ENCODE measurements around the gene P3H2. TPM values are rescaled to one million over a fixed set of nuclear protein-coding genes. Genes with fewer than 3 reads are reported as not detected.
A peak's percentile ranks its signal among the peaks of the same experiment; 100 is the strongest.

The P3H2 gene
- polyA plus RNA-seq, 1 experiment = 32.6 TPM

- ChIA-PET POLR2A (no interaction called here), CTCF (interaction anchor here (0.7 to 4.0 kb wide), 3 partner anchors 16 to 219 kb away, joined by 3 to 17 read pairs (median 6); no protein-coding TSS in a partner anchor)
- no peaks in the 10 kb centered on the region for H3K27me3 ChIP-seq (ENCODE audit: control insufficient read depth, insufficient read depth, low read length)
- DNase-seq (ENCODE audit: low read depth, low spot score) = no peak
- no peak overlapping the region for H3K4me3 ChIP-seq (ENCODE audit: low read depth, low read length)
- H3K27ac ChIP-seq (ENCODE audit: low read depth, low read length) = no peak overlapping the region
- TF ChIP-seq, protein P1, sequence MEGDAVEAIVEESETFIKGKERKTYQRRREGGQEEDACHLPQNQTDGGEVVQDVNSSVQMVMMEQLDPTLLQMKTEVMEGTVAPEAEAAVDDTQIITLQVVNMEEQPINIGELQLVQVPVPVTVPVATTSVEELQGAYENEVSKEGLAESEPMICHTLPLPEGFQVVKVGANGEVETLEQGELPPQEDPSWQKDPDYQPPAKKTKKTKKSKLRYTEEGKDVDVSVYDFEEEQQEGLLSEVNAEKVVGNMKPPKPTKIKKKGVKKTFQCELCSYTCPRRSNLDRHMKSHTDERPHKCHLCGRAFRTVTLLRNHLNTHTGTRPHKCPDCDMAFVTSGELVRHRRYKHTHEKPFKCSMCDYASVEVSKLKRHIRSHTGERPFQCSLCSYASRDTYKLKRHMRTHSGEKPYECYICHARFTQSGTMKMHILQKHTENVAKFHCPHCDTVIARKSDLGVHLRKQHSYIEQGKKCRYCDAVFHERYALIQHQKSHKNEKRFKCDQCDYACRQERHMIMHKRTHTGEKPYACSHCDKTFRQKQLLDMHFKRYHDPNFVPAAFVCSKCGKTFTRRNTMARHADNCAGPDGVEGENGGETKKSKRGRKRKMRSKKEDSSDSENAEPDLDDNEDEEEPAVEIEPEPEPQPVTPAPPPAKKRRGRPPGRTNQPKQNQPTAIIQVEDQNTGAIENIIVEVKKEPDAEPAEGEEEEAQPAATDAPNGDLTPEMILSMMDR (IDR thresholded peaks at IDR 0.05; ENCODE audit: low read depth, low read length) = no peak
- no peaks in the 10 kb centered on the region for H3K9me3 ChIP-seq (ENCODE audit: control insufficient read depth, insufficient read depth, low read length)
Observed at GRCh38 chr3:189983612-189984011, 137.1 kb downstream of the P3H2 start.

DNA sequence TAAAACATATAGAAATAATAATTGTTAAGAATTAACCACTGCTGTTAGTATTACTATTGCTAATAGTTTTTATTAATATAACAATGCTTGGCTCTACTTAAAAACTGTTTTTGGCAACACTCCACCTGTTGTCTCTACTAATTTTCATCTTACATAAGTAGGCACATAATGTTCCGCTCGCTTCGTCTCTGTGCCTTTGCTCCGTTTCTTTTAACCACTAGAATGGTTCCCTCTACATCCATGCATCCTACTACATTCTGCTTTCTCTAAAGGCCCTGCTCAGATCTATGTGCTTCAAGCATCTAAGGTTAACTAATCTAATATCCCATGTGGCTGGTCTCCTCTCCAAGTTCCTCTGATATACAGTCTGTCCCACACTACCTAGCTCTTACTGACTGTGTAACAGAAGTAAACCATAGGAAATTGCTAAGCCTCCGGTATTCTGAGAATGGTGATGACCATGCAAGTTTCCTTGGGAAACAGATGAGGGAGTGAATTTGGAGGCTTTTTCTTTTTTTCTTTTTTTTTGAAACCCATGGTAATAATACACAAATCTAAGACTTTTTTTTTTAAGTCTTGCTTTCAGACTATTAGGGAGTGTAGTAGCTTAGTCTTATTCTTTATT is 138.3 kb downstream of the P3H2 start:
- Histone ChIP-seq H3K9me3 (ENCODE audit: control insufficient read depth, insufficient read depth, low read length) (no peaks in the 10 kb centered on the region), H3K4me3 (ENCODE audit: low read depth, low read length) (no peak overlapping the region), H3K27me3 (ENCODE audit: control insufficient read depth, insufficient read depth, low read length) (no peaks in the 10 kb centered on the region), H3K27ac (ENCODE audit: low read depth, low read length) (no peak overlapping the region)
- DNase-seq (ENCODE audit: low read depth, low spot score) = no peak
- TF ChIP-seq, protein P1 (IDR thresholded peaks at IDR 0.05; ENCODE audit: low read depth, low read length) = no peak
- ChIA-PET CTCF (interaction anchor here (0.6 to 4.0 kb wide), 7 partner anchors 15 to 714 kb away, joined by 3 to 17 read pairs (median 4); partner anchors contain the start of gene P3H2), POLR2A (interaction anchor here (0.6 to 1.4 kb wide), 2 partner anchors 22 to 110 kb away, joined by 3 to 7 read pairs; no protein-coding TSS in a partner anchor)

GRCh38 chr3:189981668-189982067 is 139.0 kb downstream of the P3H2 start:
- TF ChIP-seq, protein P1 (IDR thresholded peaks at IDR 0.05; ENCODE audit: low read depth, low read length) = no peak
- DNase-seq (ENCODE audit: low read depth, low spot score) = peak; percentile 76
- H3K27me3 ChIP-seq (ENCODE audit: control insufficient read depth, insufficient read depth, low read length) = no peaks in the 10 kb centered on the region
- H3K27ac ChIP-seq (ENCODE audit: low read depth, low read length) = peak overlapping the region; percentile 40
- ChIA-PET CTCF (interaction anchor here (1.0 to 4.0 kb wide), 5 partner anchors 14 to 244 kb away, joined by 4 to 17 read pairs (median 5); partner anchors contain the start of gene P3H2), POLR2A (interaction anchor here (0.6 to 1.4 kb wide), 2 partner anchors 22 to 111 kb away, joined by 3 to 7 read pairs; no protein-coding TSS in a partner anchor)
- H3K4me3 ChIP-seq (ENCODE audit: low read depth, low read length) = no peak overlapping the region
- H3K9me3 ChIP-seq (ENCODE audit: control insufficient read depth, insufficient read depth, low read length) = no peaks in the 10 kb centered on the region

DNA sequence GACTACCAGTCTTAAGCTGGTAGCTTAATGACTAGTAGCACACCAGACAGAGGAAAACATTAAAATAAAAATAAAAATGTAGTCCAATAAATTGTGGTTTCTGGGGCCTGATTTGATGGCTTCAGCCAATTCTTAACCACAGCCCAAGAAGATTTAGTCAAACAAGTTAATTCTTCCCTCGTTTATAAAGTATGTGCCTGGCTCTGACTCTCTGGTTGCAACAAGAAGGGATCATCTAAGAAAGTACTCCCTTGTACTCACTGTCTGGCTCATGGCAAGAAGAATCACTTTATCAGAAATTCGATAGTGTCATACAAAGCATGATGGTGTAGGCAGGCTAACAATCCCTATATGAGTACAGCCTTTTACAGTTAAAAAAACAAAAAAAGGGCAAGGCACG is 141.9 kb downstream of the P3H2 start:
- Histone ChIP-seq H3K9me3 (ENCODE audit: control insufficient read depth, insufficient read depth, low read length) (no peaks in the 10 kb centered on the region), H3K4me3 (ENCODE audit: low read depth, low read length) (no peak overlapping the region), H3K27ac (ENCODE audit: low read depth, low read length) (no peak overlapping the region), H3K27me3 (ENCODE audit: control insufficient read depth, insufficient read depth, low read length) (no peaks in the 10 kb centered on the region)
- no peak for DNase-seq (ENCODE audit: low read depth, low spot score)
- POLR2A ChIA-PET = no interaction called here
- CTCF ChIA-PET = interaction anchor here (0.7 to 1.2 kb wide), 2 partner anchors 143 to 224 kb away, joined by 3 to 9 read pairs; no protein-coding TSS in a partner anchor
- TF ChIP-seq, protein P1 (IDR thresholded peaks at IDR 0.05; ENCODE audit: low read depth, low read length) = no peak

DNA sequence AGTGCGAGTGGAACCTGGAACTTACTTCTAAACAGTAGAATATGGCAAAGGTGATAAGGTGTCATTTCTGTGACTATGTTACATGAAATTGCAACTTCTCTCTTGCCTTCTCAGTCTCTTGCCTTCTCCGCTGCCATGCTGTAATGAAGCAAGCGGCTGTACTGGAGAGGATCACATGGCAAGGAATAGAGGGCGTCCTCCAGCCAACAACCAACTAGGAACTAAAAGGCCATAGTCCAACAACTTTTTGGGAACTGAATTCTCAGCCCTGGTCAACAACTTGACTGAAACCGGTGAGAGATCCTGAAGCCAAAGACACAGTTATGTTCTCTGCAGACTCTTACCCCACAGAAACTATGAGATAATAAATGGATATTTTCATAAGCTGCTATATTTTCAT is 143.5 kb downstream of the P3H2 start:
- H3K9me3 ChIP-seq (ENCODE audit: control insufficient read depth, insufficient read depth, low read length) = no peaks in the 10 kb centered on the region
- TF ChIP-seq, protein P1 (IDR thresholded peaks at IDR 0.05; ENCODE audit: low read depth, low read length) = no peak
- no peak for DNase-seq (ENCODE audit: low read depth, low spot score)
- ChIA-PET CTCF (interaction anchor here (2.8 kb wide), 1 partner anchor 16 kb away, joined by 7 read pairs; no protein-coding TSS in a partner anchor), POLR2A (no interaction called here)
- H3K4me3 ChIP-seq (ENCODE audit: low read depth, low read length) = no peak overlapping the region
- no peaks in the 10 kb centered on the region for H3K27me3 ChIP-seq (ENCODE audit: control insufficient read depth, insufficient read depth, low read length)
- no peak overlapping the region for H3K27ac ChIP-seq (ENCODE audit: low read depth, low read length)

Data from AG04450 (cell line).